ENCODE data around the gene MPI. TPM values are rescaled to one million over a fixed set of nuclear protein-coding genes. Genes with fewer than 3 reads are reported as not detected.

The MPI gene
- total RNA-seq, 4 donors from 2014 or later: 17.1 to 59.2 (median 41.4) TPM

- no peaks in the 10 kb centered on the region for H3K9me3 ChIP-seq
- no peak for TF ChIP-seq POLR2AphosphoS5 (IDR thresholded peaks at IDR 0.05)
- no peak for TF ChIP-seq POLR2A (IDR thresholded peaks at IDR 0.05)
- TF ChIP-seq CTCF (IDR thresholded peaks at IDR 0.05): no peak
- no peak for TF ChIP-seq EP300 (IDR thresholded peaks at IDR 0.05)
- no peaks in the 10 kb centered on the region for H3K27me3 ChIP-seq
- peak overlapping the region; percentile 5 for H3K27ac ChIP-seq
- WGBS: 87% methylated on average over 4 of the region's 4 CpGs
- H3K4me3 ChIP-seq: no peak overlapping the region
- DNase-seq (ENCODE audit: low spot score in 2 of 2): no peak
- H3K36me3 ChIP-seq: peaks cover 63% of the 10 kb centered on the region
- peaks cover 27% of the 10 kb centered on the region for H3K4me1 ChIP-seq
Measured at GRCh38 chr15:74902295-74903075, 12.6 kb downstream of the MPI start.

- no peak for DNase-seq (ENCODE audit: low spot score in 2 of 2)
- Histone ChIP-seq H3K27ac (no peak overlapping the region), H3K36me3 (peaks cover 51% of the 10 kb centered on the region), H3K4me1 (peaks cover 31% of the 10 kb centered on the region), H3K4me3 (no peak overlapping the region), H3K27me3 (no peaks in the 10 kb centered on the region), H3K9me3 (no peaks in the 10 kb centered on the region)
- TF ChIP-seq EP300 (IDR thresholded peaks at IDR 0.05): no peak
- TF ChIP-seq POLR2AphosphoS5 (IDR thresholded peaks at IDR 0.05): no peak
- TF ChIP-seq CTCF (IDR thresholded peaks at IDR 0.05): no peak
- no peak for TF ChIP-seq POLR2A (IDR thresholded peaks at IDR 0.05)
- WGBS: 97% methylated on average over 1 of the region's 1 CpG
Measured at GRCh38 chr15:74903676-74904075, 13.8 kb downstream of the MPI start.

GRCh38 chr15:74904190-74904805 is 14.5 kb downstream of the MPI start:
- TF ChIP-seq POLR2A (IDR thresholded peaks at IDR 0.05) (no peak), POLR2AphosphoS5 (IDR thresholded peaks at IDR 0.05) (no peak)
- 89% methylated on average over 7 of the region's 7 CpGs for WGBS
- no peak for DNase-seq (ENCODE audit: low spot score in 2 of 2)
- H3K4me1 ChIP-seq: peaks cover 31% of the 10 kb centered on the region
- peaks cover 45% of the 10 kb centered on the region for H3K36me3 ChIP-seq
- no peaks in the 10 kb centered on the region for H3K27me3 ChIP-seq
- H3K4me3 ChIP-seq: no peak overlapping the region
- H3K9me3 ChIP-seq: no peaks in the 10 kb centered on the region
- no peak overlapping the region for H3K27ac ChIP-seq

GRCh38 chr15:74906067-74906449 is 16.2 kb downstream of the MPI start:
- no peaks in the 10 kb centered on the region for H3K9me3 ChIP-seq
- peak in 1 of 2 donors; percentile 71 for DNase-seq (ENCODE audit: low spot score in 2 of 2)
- no peaks in the 10 kb centered on the region for H3K27me3 ChIP-seq
- H3K27ac ChIP-seq: peak overlapping the region; percentile 96
- peaks cover 29% of the 10 kb centered on the region for H3K36me3 ChIP-seq
- peaks cover 30% of the 10 kb centered on the region for H3K4me1 ChIP-seq
- peak overlapping the region; percentile 99 for H3K4me3 ChIP-seq
- WGBS: 2% methylated on average over 8 of the region's 20 CpGs
- TF ChIP-seq POLR2A (IDR thresholded peaks at IDR 0.05): no peak

- Histone ChIP-seq H3K4me3 (peak within 1 kb of the TSS; percentile 99), H3K4me1 (peaks cover 25% of the 10 kb centered on the region), H3K36me3 (peaks cover 28% of the 10 kb centered on the region), H3K9me3 (no peaks in the 10 kb centered on the region), H3K27me3 (no peaks in the 10 kb centered on the region), H3K27ac (peak within 1 kb of the TSS; percentile 96)
- WGBS: under 1% methylated on average over 34 of the region's 74 CpGs
- peak; percentile 96 to 98 for DNase-seq (ENCODE audit: low spot score in 2 of 2)
- TF ChIP-seq CTCF (IDR thresholded peaks at IDR 0.05) (no peak), POLR2A (IDR thresholded peaks at IDR 0.05) (peak; percentile 48 to 63), EP300 (IDR thresholded peaks at IDR 0.05) (no peak)
Measured at GRCh38 chr15:74906450-74907162, 16.8 kb downstream of the MPI start, which contains the start of gene FAM219B. Gene FAM219B (minus strand): TSS chr15:74906851. CDS start chr15:74906800, 51 bp downstream.

Data from suprapubic skin (tissue), 4 donors.